ENCODE results near the gene NCR3LG1.

NCR3LG1 gene

GRCh38 chr11:17351510-17352176, at the start of gene NCR3LG1:
NCR3LG1 (plus strand) TSS chr11:17351800; CDS start chr11:17351970, 170 bp downstream.
- DNase-seq = no peak

- DNase-seq = no peak
Measured at GRCh38 chr11:17313349-17314231, 38.0 kb upstream of the NCR3LG1 start.

- no peak for DNase-seq
Measured at GRCh38 chr11:17314232-17314547, 37.4 kb upstream of the NCR3LG1 start.

GRCh38 chr11:17314904-17315426, 36.6 kb upstream of the NCR3LG1 start:
- no peak for DNase-seq

GRCh38 chr11:17328871-17329494, 22.6 kb upstream of the NCR3LG1 start:
- DNase-seq = no peak

- DNase-seq = no peak
Measured at GRCh38 chr11:17331669-17332068, 19.9 kb upstream of the NCR3LG1 start.

GRCh38 chr11:17333799-17334586, 17.6 kb upstream of the NCR3LG1 start:
- no peak for DNase-seq

GRCh38 chr11:17343257-17343656, 8.3 kb upstream of the NCR3LG1 start:
- no peak for DNase-seq

GRCh38 chr11:17343907-17344306, 7.7 kb upstream of the NCR3LG1 start:
- DNase-seq = no peak

GRCh38 chr11:17347676-17348075, 3.9 kb upstream of the NCR3LG1 start:
- no peak for DNase-seq

GRCh38 chr11:17350455-17351171, 987 bp upstream of the NCR3LG1 start:
- no peak for DNase-seq

GRCh38 chr11:17351172-17351509, 459 bp upstream of the NCR3LG1 start:
- no peak for DNase-seq

GRCh38 chr11:17352950-17353820, 1.6 kb downstream of the NCR3LG1 start:
- DNase-seq = peak; percentile 27

- DNase-seq = no peak
Measured at GRCh38 chr11:17353821-17354600, 2.4 kb downstream of the NCR3LG1 start.

- peak; percentile 25 for DNase-seq
Measured at GRCh38 chr11:17354601-17354991, 3.0 kb downstream of the NCR3LG1 start.

- DNase-seq = no peak
Measured at GRCh38 chr11:17366495-17366894, 14.9 kb downstream of the NCR3LG1 start.

GRCh38 chr11:17368551-17368950, 17.0 kb downstream of the NCR3LG1 start:
- no peak for DNase-seq

- DNase-seq = no peak
Measured at GRCh38 chr11:17369094-17369493, 17.5 kb downstream of the NCR3LG1 start.

- DNase-seq = no peak
Measured at GRCh38 chr11:17369684-17370243, 18.2 kb downstream of the NCR3LG1 start.

- DNase-seq = no peak
Measured at GRCh38 chr11:17371614-17372013, 20.0 kb downstream of the NCR3LG1 start.

All from NCI-H1048 (cell line).